ENCODE results near the gene B3GALT4. TPM values are rescaled to one million over a fixed set of nuclear protein-coding genes. Genes with fewer than 3 reads are reported as not detected.

B3GALT4 gene
- total and polyA plus RNA-seq, 2 of the 13 experiments (the other 11 are each of a cell fraction or from before 2014, with no cell fraction given): 0.04 to 0.27 TPM

DNA sequence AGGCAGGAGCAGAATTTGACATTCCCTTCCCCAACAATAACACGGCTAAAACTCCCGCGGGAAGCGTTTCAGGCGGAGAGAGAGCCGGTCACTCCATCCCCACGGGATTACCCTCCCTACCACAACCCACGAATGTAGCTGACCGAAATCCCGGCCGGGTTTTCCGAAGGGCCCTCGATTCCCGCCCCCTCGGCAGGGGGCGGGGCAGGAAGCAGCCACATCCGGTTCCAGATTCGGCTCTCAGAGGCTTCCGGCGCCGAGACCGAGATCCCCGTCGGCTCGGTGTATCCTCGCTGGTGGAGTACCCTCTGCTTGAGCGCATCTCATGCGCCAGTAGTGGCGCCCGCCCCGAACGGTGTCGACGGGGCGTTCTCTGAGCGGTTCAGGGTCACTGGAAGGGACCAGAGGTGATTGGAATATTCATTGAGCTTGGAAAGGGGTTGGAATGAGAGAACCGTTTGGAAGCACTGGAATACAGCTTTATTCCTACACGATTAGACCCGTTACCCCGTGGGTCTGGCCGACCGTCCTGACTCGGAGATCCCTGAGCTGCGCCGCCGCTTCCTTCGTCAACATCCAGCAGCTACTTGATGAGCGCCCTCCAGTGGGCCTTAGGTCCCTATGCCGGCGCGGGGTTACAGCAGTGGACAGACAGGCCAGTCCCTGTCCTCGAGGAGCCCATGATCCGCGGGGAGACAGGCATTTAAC is 22.5 kb downstream of the B3GALT4 start (continued):
- TF ChIP-seq, protein P1, sequence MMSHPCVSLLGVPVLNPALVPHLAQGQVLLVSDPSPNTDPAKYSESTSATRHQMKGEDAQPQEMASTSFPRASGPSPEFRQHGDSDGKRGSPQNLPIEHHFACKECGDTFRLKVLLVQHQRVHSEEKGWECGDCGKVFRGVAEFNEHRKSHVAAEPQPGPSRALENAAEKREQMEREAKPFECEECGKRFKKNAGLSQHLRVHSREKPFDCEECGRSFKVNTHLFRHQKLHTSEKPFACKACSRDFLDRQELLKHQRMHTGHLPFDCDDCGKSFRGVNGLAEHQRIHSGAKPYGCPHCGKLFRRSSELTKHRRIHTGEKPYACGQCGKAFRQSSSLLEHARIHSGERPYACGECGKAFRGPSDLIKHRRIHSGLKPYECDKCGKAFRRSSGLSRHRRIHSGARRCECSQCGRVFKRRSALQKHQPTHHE (CRISPR knock-in tag; IDR thresholded peaks at IDR 0.05; ENCODE audit: borderline replicate concordance): 0 out of 2 replicates have a peak, but pooled peaks have one; percentile 46
- TF ChIP-seq PHF20 (CRISPR knock-in tag; IDR thresholded peaks at IDR 0.05) (peak; percentile 70), NFRKB (IDR thresholded peaks at IDR 0.05) (no peak), MAFG (CRISPR knock-in tag; IDR thresholded peaks at IDR 0.05) (no peak), CC2D1A (CRISPR knock-in tag; IDR thresholded peaks at IDR 0.05) (no peak; the same call in 1 of the 2 replicates), RARG (CRISPR knock-in tag; IDR thresholded peaks at IDR 0.05; ENCODE audit: low read depth) (0 out of 2 replicates have a peak, but pooled peaks have one; percentile 27), POGZ (CRISPR knock-in tag; IDR thresholded peaks at IDR 0.05) (peak; percentile 78), HES4 (CRISPR knock-in tag; IDR thresholded peaks at IDR 0.05; ENCODE audit: borderline replicate concordance) (0 out of 2 replicates have a peak, but pooled peaks have one; percentile 17), NCOA2 (CRISPR knock-in tag; IDR thresholded peaks at IDR 0.05) (peak; percentile 45; the same call in 1 of the 2 replicates), XRCC5 (optimal IDR thresholded peaks at IDR 0.05; ENCODE audit: low read length) (peak; percentile 88), ZNF589 (CRISPR knock-in tag; conservative IDR thresholded peaks at IDR 0.05) (peak; percentile 91), SNRNP70 (IDR thresholded peaks at IDR 0.05; ENCODE audit: low read depth, low read length) (no peak)
- TF ChIP-seq, protein P2, sequence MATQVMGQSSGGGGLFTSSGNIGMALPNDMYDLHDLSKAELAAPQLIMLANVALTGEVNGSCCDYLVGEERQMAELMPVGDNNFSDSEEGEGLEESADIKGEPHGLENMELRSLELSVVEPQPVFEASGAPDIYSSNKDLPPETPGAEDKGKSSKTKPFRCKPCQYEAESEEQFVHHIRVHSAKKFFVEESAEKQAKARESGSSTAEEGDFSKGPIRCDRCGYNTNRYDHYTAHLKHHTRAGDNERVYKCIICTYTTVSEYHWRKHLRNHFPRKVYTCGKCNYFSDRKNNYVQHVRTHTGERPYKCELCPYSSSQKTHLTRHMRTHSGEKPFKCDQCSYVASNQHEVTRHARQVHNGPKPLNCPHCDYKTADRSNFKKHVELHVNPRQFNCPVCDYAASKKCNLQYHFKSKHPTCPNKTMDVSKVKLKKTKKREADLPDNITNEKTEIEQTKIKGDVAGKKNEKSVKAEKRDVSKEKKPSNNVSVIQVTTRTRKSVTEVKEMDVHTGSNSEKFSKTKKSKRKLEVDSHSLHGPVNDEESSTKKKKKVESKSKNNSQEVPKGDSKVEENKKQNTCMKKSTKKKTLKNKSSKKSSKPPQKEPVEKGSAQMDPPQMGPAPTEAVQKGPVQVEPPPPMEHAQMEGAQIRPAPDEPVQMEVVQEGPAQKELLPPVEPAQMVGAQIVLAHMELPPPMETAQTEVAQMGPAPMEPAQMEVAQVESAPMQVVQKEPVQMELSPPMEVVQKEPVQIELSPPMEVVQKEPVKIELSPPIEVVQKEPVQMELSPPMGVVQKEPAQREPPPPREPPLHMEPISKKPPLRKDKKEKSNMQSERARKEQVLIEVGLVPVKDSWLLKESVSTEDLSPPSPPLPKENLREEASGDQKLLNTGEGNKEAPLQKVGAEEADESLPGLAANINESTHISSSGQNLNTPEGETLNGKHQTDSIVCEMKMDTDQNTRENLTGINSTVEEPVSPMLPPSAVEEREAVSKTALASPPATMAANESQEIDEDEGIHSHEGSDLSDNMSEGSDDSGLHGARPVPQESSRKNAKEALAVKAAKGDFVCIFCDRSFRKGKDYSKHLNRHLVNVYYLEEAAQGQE (IDR thresholded peaks at IDR 0.05; ENCODE audit: borderline replicate concordance in 1 of 2, low read depth in 1 of 2, low read length in 2 of 2): peak in 1 of 2 experiments; percentile 45; a peak in 1 of 4 replicates
- TF ChIP-seq, protein P3, sequence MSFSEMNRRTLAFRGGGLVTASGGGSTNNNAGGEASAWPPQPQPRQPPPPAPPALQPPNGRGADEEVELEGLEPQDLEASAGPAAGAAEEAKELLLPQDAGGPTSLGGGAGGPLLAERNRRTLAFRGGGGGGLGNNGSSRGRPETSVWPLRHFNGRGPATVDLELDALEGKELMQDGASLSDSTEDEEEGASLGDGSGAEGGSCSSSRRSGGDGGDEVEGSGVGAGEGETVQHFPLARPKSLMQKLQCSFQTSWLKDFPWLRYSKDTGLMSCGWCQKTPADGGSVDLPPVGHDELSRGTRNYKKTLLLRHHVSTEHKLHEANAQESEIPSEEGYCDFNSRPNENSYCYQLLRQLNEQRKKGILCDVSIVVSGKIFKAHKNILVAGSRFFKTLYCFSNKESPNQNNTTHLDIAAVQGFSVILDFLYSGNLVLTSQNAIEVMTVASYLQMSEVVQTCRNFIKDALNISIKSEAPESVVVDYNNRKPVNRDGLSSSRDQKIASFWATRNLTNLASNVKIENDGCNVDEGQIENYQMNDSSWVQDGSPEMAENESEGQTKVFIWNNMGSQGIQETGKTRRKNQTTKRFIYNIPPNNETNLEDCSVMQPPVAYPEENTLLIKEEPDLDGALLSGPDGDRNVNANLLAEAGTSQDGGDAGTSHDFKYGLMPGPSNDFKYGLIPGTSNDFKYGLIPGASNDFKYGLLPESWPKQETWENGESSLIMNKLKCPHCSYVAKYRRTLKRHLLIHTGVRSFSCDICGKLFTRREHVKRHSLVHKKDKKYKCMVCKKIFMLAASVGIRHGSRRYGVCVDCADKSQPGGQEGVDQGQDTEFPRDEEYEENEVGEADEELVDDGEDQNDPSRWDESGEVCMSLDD (CRISPR knock-in tag; IDR thresholded peaks at IDR 0.05; ENCODE audit: borderline replicate concordance): 0 out of 2 replicates have a peak, but pooled peaks have one; percentile 45
- TF ChIP-seq, protein P4, sequence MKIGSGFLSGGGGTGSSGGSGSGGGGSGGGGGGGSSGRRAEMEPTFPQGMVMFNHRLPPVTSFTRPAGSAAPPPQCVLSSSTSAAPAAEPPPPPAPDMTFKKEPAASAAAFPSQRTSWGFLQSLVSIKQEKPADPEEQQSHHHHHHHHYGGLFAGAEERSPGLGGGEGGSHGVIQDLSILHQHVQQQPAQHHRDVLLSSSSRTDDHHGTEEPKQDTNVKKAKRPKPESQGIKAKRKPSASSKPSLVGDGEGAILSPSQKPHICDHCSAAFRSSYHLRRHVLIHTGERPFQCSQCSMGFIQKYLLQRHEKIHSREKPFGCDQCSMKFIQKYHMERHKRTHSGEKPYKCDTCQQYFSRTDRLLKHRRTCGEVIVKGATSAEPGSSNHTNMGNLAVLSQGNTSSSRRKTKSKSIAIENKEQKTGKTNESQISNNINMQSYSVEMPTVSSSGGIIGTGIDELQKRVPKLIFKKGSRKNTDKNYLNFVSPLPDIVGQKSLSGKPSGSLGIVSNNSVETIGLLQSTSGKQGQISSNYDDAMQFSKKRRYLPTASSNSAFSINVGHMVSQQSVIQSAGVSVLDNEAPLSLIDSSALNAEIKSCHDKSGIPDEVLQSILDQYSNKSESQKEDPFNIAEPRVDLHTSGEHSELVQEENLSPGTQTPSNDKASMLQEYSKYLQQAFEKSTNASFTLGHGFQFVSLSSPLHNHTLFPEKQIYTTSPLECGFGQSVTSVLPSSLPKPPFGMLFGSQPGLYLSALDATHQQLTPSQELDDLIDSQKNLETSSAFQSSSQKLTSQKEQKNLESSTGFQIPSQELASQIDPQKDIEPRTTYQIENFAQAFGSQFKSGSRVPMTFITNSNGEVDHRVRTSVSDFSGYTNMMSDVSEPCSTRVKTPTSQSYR (CRISPR knock-in tag; IDR thresholded peaks at IDR 0.05; ENCODE audit: borderline replicate concordance): peak; percentile 46; the same call in 1 of the 2 replicates
- TF ChIP-seq, protein P5, sequence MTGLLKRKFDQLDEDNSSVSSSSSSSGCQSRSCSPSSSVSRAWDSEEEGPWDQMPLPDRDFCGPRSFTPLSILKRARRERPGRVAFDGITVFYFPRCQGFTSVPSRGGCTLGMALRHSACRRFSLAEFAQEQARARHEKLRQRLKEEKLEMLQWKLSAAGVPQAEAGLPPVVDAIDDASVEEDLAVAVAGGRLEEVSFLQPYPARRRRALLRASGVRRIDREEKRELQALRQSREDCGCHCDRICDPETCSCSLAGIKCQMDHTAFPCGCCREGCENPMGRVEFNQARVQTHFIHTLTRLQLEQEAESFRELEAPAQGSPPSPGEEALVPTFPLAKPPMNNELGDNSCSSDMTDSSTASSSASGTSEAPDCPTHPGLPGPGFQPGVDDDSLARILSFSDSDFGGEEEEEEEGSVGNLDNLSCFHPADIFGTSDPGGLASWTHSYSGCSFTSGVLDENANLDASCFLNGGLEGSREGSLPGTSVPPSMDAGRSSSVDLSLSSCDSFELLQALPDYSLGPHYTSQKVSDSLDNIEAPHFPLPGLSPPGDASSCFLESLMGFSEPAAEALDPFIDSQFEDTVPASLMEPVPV (CRISPR knock-in tag; IDR thresholded peaks at IDR 0.05): peak; percentile 89
